Smooth muscle cell (in vitro differentiated cells): ENCODE measurements around the gene ATP8A2. TPM values are rescaled to one million over a fixed set of nuclear protein-coding genes. Genes with fewer than 3 reads are reported as not detected.

Experiments
- DNase-seq: peaks from one replicate; lab custom pipeline; 2025; ENCODE audit not compliant: unreplicated experiment; lab: John Stamatoyannopoulos, UW
- H2AFZ ChIP-seq: fragments of 200-600 bp; sonication (generic); 2 replicates; pipeline ENCODE4 v1.6.0; 2016; ENCODE audit warnings: antibody characterized with exemption, low read depth, mild to moderate bottlenecking
- H3F3A ChIP-seq: fragments of 200-600 bp; sonication (generic); 2 replicates; pipeline ENCODE4 v1.6.0; 2017; ENCODE audit warnings: antibody characterized with exemption, low read depth
- H3K27ac ChIP-seq: fragments of 200-600 bp; sonication (generic); 2 replicates; pipeline ENCODE4 v1.5.1; 2016; ENCODE audit warnings: low read depth, mild to moderate bottlenecking
- H3K27me3 ChIP-seq: fragments of 200-600 bp; sonication (generic); 2 replicates; pipeline ENCODE4 v1.6.1; 2016; ENCODE audit warnings: low read depth, mild to moderate bottlenecking
- H3K36me3 ChIP-seq: fragments of 200-600 bp; sonication (generic); 2 replicates; pipeline ENCODE4 v1.5.1; 2016; ENCODE audit warnings: low read depth
- H3K4me1 ChIP-seq: fragments of 200-600 bp; sonication (generic); 2 replicates; pipeline ENCODE4 v1.5.1; 2016; ENCODE audit warnings: low read depth
- H3K4me2 ChIP-seq: fragments of 200-600 bp; sonication (generic); 2 replicates; pipeline ENCODE4 v1.6.0; 2016; ENCODE audit warnings: mild to moderate bottlenecking
- H3K4me3 ChIP-seq: fragments of 200-600 bp; sonication (generic); 2 replicates; pipeline ENCODE4 v1.5.1; 2016; ENCODE audit warnings: mild to moderate bottlenecking
- H3K79me2 ChIP-seq: fragments of 200-600 bp; sonication (generic); 2 replicates; pipeline ENCODE4 v1.6.0; 2016; ENCODE audit warnings: low read depth, mild to moderate bottlenecking
- H3K9ac ChIP-seq: fragments of 200-600 bp; sonication (generic); 2 replicates; pipeline ENCODE4 v1.6.0; 2016; ENCODE audit warnings: low read depth
- H3K9me3 ChIP-seq: fragments of 200-600 bp; sonication (generic); replicated peaks from 2 replicates; pipeline ENCODE4 v1.5.1; 2016; ENCODE audit warnings: low read depth
- H4K20me1 ChIP-seq: fragments of 200-600 bp; sonication (generic); 2 replicates; pipeline ENCODE4 v1.6.0; 2016; ENCODE audit warnings: low read depth
- WGBS: methylation state at CpG from one replicate; pipeline ENCODE4 v1.1.7; 2016; ENCODE audit warnings: low lambda C conversion rate; 5-methylcytosine and 5-hydroxymethylcytosine counted together
- polyA plus RNA-seq: library from polyadenylated mRNA; unstranded; fragments of >200 nt; fragmentation: Nextera tagmentation; extraction: Ambion mirVana; gene quantifications from 2 replicates; pipeline ENCODE4 v1.2.1, GENCODE V29; 2016
- total RNA-seq: library from RNA; depleted of rRNA; stranded (reverse); fragments of >200 nt; gene quantifications from 2 replicates; pipeline ENCODE4 v1.2.3, GENCODE V29; 2014
- TF ChIP-seq, protein P1 (sequence below): fragments of 200-600 bp; sonication (generic); IDR thresholded peaks from 2 replicates; pipeline ENCODE4 v1.5.1; 2017; ENCODE audit warnings: borderline replicate concordance, mild to moderate bottlenecking, antibody characterized with exemption; ENCODE audit not compliant: insufficient read depth, poor library complexity, severe bottlenecking

The ATP8A2 gene
- total and polyA plus RNA-seq, 2 experiments from 2014 or later = under 0.01 to 0.06 TPM

DNA sequence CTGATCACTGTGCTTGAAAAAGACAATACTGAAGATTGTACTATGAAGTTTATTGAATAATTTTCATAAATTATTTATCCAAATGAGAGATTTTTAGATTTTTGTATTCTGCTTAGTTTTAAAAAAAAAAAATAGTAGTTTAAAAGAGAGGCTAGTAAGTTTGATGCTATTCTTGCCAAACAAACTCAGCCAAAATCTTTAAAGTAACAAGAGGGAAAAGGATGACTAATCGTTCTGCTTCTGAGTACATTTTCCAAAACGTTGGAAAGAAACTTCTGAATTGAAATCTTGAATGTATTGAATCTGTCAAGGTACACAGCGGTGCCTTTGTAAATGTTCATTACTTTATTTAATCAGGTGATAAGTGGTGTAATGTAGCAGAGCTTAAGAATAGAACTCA, 35.9 kb upstream of the ATP8A2 start:
- Histone ChIP-seq H3K79me2 (peaks cover 9% of the 10 kb centered on the region), H3K27me3 (no peaks in the 10 kb centered on the region), H2AFZ (no peak overlapping the region), H3K9ac (no peak overlapping the region), H3K36me3 (peaks cover 34% of the 10 kb centered on the region), H3K4me3 (no peak overlapping the region), H3K4me1 (no peaks in the 10 kb centered on the region), H3F3A (no peaks in the 10 kb centered on the region), H3K27ac (no peak overlapping the region), H3K9me3 (no peaks in the 10 kb centered on the region), H3K4me2 (no peak overlapping the region), H4K20me1 (peaks cover 45% of the 10 kb centered on the region)
- 83% methylated on average over 3 of the region's 3 CpGs for WGBS
- no peak for DNase-seq
- TF ChIP-seq, protein P1, sequence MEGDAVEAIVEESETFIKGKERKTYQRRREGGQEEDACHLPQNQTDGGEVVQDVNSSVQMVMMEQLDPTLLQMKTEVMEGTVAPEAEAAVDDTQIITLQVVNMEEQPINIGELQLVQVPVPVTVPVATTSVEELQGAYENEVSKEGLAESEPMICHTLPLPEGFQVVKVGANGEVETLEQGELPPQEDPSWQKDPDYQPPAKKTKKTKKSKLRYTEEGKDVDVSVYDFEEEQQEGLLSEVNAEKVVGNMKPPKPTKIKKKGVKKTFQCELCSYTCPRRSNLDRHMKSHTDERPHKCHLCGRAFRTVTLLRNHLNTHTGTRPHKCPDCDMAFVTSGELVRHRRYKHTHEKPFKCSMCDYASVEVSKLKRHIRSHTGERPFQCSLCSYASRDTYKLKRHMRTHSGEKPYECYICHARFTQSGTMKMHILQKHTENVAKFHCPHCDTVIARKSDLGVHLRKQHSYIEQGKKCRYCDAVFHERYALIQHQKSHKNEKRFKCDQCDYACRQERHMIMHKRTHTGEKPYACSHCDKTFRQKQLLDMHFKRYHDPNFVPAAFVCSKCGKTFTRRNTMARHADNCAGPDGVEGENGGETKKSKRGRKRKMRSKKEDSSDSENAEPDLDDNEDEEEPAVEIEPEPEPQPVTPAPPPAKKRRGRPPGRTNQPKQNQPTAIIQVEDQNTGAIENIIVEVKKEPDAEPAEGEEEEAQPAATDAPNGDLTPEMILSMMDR = no peak

- no peak overlapping the region for H3K4me2 ChIP-seq
- H3K27ac ChIP-seq = no peak overlapping the region
- no peaks in the 10 kb centered on the region for H3K4me1 ChIP-seq
- H3K36me3 ChIP-seq = no peaks in the 10 kb centered on the region
- no peak overlapping the region for H3K9ac ChIP-seq
- TF ChIP-seq, protein P1 = no peak
- H3F3A ChIP-seq = peaks cover 9% of the 10 kb centered on the region
- no peaks in the 10 kb centered on the region for H3K27me3 ChIP-seq
- H3K9me3 ChIP-seq = no peaks in the 10 kb centered on the region
- no peak overlapping the region for H2AFZ ChIP-seq
- DNase-seq = no peak
- H3K79me2 ChIP-seq = no peaks in the 10 kb centered on the region
- H3K4me3 ChIP-seq = no peak overlapping the region
- 97% methylated on average over 2 of the region's 2 CpGs for WGBS
- no peaks in the 10 kb centered on the region for H4K20me1 ChIP-seq
These were observed 26.2 kb upstream of the ATP8A2 start for GRCh38 chr13:25345576-25345975.

DNA sequence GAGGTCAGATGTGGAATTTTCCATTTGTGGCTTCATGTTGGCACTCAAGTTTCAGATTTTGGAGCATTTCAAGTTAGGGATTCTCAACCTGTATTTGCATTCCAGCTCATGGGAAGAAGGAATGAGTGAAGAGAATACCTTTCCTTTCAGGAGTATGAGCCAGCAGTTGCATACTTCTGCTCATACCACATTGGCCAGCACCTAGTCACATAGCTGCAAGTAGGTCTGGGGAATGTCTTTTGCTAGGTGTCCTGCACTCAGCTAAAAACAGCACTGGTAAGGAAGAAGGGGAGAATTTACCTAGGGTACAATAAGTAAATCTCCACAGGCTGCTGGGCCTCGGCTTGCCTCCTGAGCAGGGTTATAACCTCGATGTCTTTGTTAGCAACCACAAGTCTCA, 24.6 kb upstream of the ATP8A2 start:
- H3K9ac ChIP-seq = no peak overlapping the region
- no peaks in the 10 kb centered on the region for H4K20me1 ChIP-seq
- no peaks in the 10 kb centered on the region for H3K79me2 ChIP-seq
- no peak overlapping the region for H3K4me3 ChIP-seq
- no peak overlapping the region for H2AFZ ChIP-seq
- H3F3A ChIP-seq = peaks cover 9% of the 10 kb centered on the region
- H3K4me1 ChIP-seq = no peaks in the 10 kb centered on the region
- TF ChIP-seq, protein P1 = no peak
- no peak overlapping the region for H3K27ac ChIP-seq
- H3K36me3 ChIP-seq = no peaks in the 10 kb centered on the region
- no peak overlapping the region for H3K4me2 ChIP-seq
- WGBS = 78% methylated on average over 2 of the region's 2 CpGs
- no peaks in the 10 kb centered on the region for H3K27me3 ChIP-seq
- no peaks in the 10 kb centered on the region for H3K9me3 ChIP-seq
- DNase-seq = no peak

- Histone ChIP-seq H3K27me3 (no peaks in the 10 kb centered on the region), H3K4me1 (no peaks in the 10 kb centered on the region), H3K4me2 (no peak overlapping the region), H3K4me3 (no peak overlapping the region), H4K20me1 (no peaks in the 10 kb centered on the region), H3K9ac (no peak overlapping the region), H3K79me2 (no peaks in the 10 kb centered on the region), H2AFZ (no peak overlapping the region), H3K36me3 (no peaks in the 10 kb centered on the region), H3K27ac (no peak overlapping the region), H3K9me3 (no peaks in the 10 kb centered on the region), H3F3A (no peaks in the 10 kb centered on the region)
- no peak for DNase-seq
- WGBS = 100% methylated on average over 1 of the region's 1 CpG
- TF ChIP-seq, protein P1 = no peak
These were observed 20.4 kb upstream of the ATP8A2 start for GRCh38 chr13:25351404-25351803.
